ENCODE data around the gene FBN1. TPM values are rescaled to one million over a fixed set of nuclear protein-coding genes. Genes with fewer than 3 reads are reported as not detected.

Gene FBN1
- total and polyA plus RNA-seq, 7 donors: 7.7 to 40.6 (median 16.4) TPM

- Histone ChIP-seq H3K36me3 (ENCODE audit: insufficient read depth in 1 of 2, low read depth in 1 of 2) (no peaks in the 10 kb centered on the region), H3K4me1 (no peaks in the 10 kb centered on the region), H3K4me3 (no peak overlapping the region), H3K27me3 (ENCODE audit: insufficient read depth in 3 of 3, low read length in 2 of 3) (no peaks in the 10 kb centered on the region), H3K27ac (peak overlapping the region; percentile 23), H3K9me3 (no peaks in the 10 kb centered on the region)
- intact Hi-C loops (cut with DNase I): no loop called here
- peak; percentile 41 to 63 for DNase-seq
- WGBS, 3 donors: 35 to 50% (median 36%) methylated on average over 15 of the region's 15 CpGs
- ATAC-seq: no peak
- TF ChIP-seq CTCF (IDR thresholded peaks at IDR 0.05): no peak
Observed at GRCh38 chr15:48393645-48394506, 251.6 kb downstream of the FBN1 start.

- H3K4me3 ChIP-seq: no peak overlapping the region
- H3K27ac ChIP-seq: peak overlapping the region; percentile 3
- ATAC-seq (peak in 3 of 4 donors; percentile 52 to 63 (median 62)), DNase-seq (peak; percentile 55 to 73)
- no peaks in the 10 kb centered on the region for H3K36me3 ChIP-seq (ENCODE audit: insufficient read depth in 1 of 2, low read depth in 1 of 2)
- H3K9me3 ChIP-seq: no peaks in the 10 kb centered on the region
- no peak for TF ChIP-seq CTCF (IDR thresholded peaks at IDR 0.05)
- intact Hi-C loops (cut with DNase I): no loop called here
- H3K4me1 ChIP-seq: no peaks in the 10 kb centered on the region
- H3K27me3 ChIP-seq (ENCODE audit: insufficient read depth in 3 of 3, low read length in 2 of 3): no peaks in the 10 kb centered on the region
- WGBS, 3 donors: 18 to 43% (median 25%) methylated on average over 4 of the region's 4 CpGs
Observed at GRCh38 chr15:48392356-48392755, 253.2 kb downstream of the FBN1 start.

- no peaks in the 10 kb centered on the region for H3K4me1 ChIP-seq
Observed at GRCh38 chr15:48391950-48392349, 253.6 kb downstream of the FBN1 start.

GRCh38 chr15:48389691-48390143 is 255.8 kb downstream of the FBN1 start:
- Histone ChIP-seq H3K4me3 (no peak overlapping the region), H3K27me3 (ENCODE audit: insufficient read depth in 3 of 3, low read length in 2 of 3) (no peaks in the 10 kb centered on the region), H3K9me3 (no peaks in the 10 kb centered on the region), H3K4me1 (no peaks in the 10 kb centered on the region), H3K27ac (peak overlapping the region; percentile 20), H3K36me3 (ENCODE audit: insufficient read depth in 1 of 2, low read depth in 1 of 2) (no peaks in the 10 kb centered on the region)
- DNase-seq (no peak), ATAC-seq (peak in 1 of 4 donors; percentile 42)
- TF ChIP-seq CTCF (IDR thresholded peaks at IDR 0.05): no peak
- intact Hi-C loops (cut with DNase I): no loop called here
- 23 to 35% (median 24%) methylated on average over 3 of the region's 3 CpGs for WGBS, 3 donors

More at GRCh38 chr15:48391950-48392349, 253.6 kb downstream of the FBN1 start:
- Histone ChIP-seq H3K27ac (no peak overlapping the region), H3K9me3 (no peaks in the 10 kb centered on the region), H3K36me3 (ENCODE audit: insufficient read depth in 1 of 2, low read depth in 1 of 2) (no peaks in the 10 kb centered on the region), H3K27me3 (ENCODE audit: insufficient read depth in 3 of 3, low read length in 2 of 3) (no peaks in the 10 kb centered on the region), H3K4me3 (no peak overlapping the region)
- intact Hi-C loops (cut with DNase I): no loop called here
- no peak for TF ChIP-seq CTCF (IDR thresholded peaks at IDR 0.05)
- no peak for DNase-seq
- WGBS, 3 donors: 93 to 97% (median 95%) methylated on average over 2 of the region's 2 CpGs
- no peak for ATAC-seq
